Skeletal muscle tissue (tissue), 4 donors: ENCODE data around the gene RARB. TPM values are rescaled to one million over a fixed set of nuclear protein-coding genes. Genes with fewer than 3 reads are reported as not detected.

Source experiments
- H3K27ac ChIP-seq: one replicate; pipeline ENCODE4 v1.7.0; 2013; ENCODE audit warnings: mild to moderate bottlenecking, low read depth, low read length, inconsistent platforms
- H3K27me3 ChIP-seq, 3 donors: one replicate each; pipeline ENCODE4 v1.7.0; 2013; ENCODE audit warnings: low read length in 3 of 3; ENCODE audit not compliant: control insufficient read depth in 3 of 3, insufficient read depth in 3 of 3
- H3K36me3 ChIP-seq, 3 donors: one replicate each; pipeline ENCODE4 v1.7.0; 2013; ENCODE audit warnings: low read length in 3 of 3; ENCODE audit not compliant: control insufficient read depth in 3 of 3, insufficient read depth in 3 of 3
- H3K4me1 ChIP-seq, 3 donors: one replicate each; pipeline ENCODE4 v1.7.0; 2013; ENCODE audit warnings: low read length in 3 of 3, mild to moderate bottlenecking in 3 of 3; ENCODE audit not compliant: control insufficient read depth in 3 of 3, insufficient read depth in 3 of 3
- H3K4me3 ChIP-seq, 3 donors: one replicate each; pipeline ENCODE4 v1.7.0; 2013; ENCODE audit warnings: low read length in 3 of 3
- H3K9ac ChIP-seq, 3 donors: one replicate each; pipeline ENCODE4 v1.7.0; 2013; ENCODE audit warnings: low read length in 3 of 3, mild to moderate bottlenecking in 3 of 3, moderate library complexity in 2 of 3, low read depth in 1 of 3
- H3K9me3 ChIP-seq, 3 donors: one replicate each; pipeline ENCODE4 v1.7.0; 2013; ENCODE audit warnings: low read length in 3 of 3; ENCODE audit not compliant: control insufficient read depth in 3 of 3
- total RNA-seq: library from RNA; depleted of rRNA; stranded (reverse); fragments of >200 nt; gene quantifications from one replicate; pipeline ENCODE4 v1.2.3, GENCODE V29; 2014
- donor health status: Osteomylitis.

Gene RARB
- total RNA-seq, 1 donor from 2014 or later: 20.9 TPM

- Histone ChIP-seq H3K36me3 (peaks cover 0 to 2% (median 0%) of the 10 kb centered on the region in 3 donors), H3K27ac (no peak overlapping the region), H3K4me1 (peaks cover 0 to 13% (median 12%) of the 10 kb centered on the region in 3 donors), H3K27me3 (no peaks in the 10 kb centered on the region), H3K4me3 (no peak overlapping the region), H3K9me3 (no peaks in the 10 kb centered on the region), H3K9ac (no peak overlapping the region)
These were observed 148.1 kb downstream of the RARB start for GRCh38 chr3:25576146-25576545.

- H3K4me1 ChIP-seq: peaks cover 0 to 19% (median 13%) of the 10 kb centered on the region in 3 donors
- H3K9me3 ChIP-seq: no peaks in the 10 kb centered on the region
- H3K27ac ChIP-seq: no peak overlapping the region
- peaks cover 0 to 3% (median 0%) of the 10 kb centered on the region in 3 donors for H3K36me3 ChIP-seq
- H3K27me3 ChIP-seq: no peaks in the 10 kb centered on the region
- H3K4me3 ChIP-seq: no peak overlapping the region
- no peak overlapping the region for H3K9ac ChIP-seq
These were observed 148.9 kb downstream of the RARB start for GRCh38 chr3:25576831-25577454.

GRCh38 chr3:25578059-25578458, 150.0 kb downstream of the RARB start:
- Histone ChIP-seq H3K9ac (no peak overlapping the region), H3K27me3 (no peaks in the 10 kb centered on the region), H3K4me3 (no peak overlapping the region), H3K4me1 (peaks cover 0 to 21% (median 13%) of the 10 kb centered on the region in 3 donors), H3K27ac (no peak overlapping the region), H3K9me3 (no peaks in the 10 kb centered on the region), H3K36me3 (peaks cover 0 to 3% (median 0%) of the 10 kb centered on the region in 3 donors)

- Histone ChIP-seq H3K36me3 (peaks cover 0 to 3% (median 0%) of the 10 kb centered on the region in 3 donors), H3K9ac (no peak overlapping the region), H3K4me3 (no peak overlapping the region), H3K9me3 (no peaks in the 10 kb centered on the region), H3K27ac (no peak overlapping the region), H3K27me3 (no peaks in the 10 kb centered on the region), H3K4me1 (peaks cover 0 to 11% (median 4%) of the 10 kb centered on the region in 3 donors)
These were observed 152.5 kb downstream of the RARB start for GRCh38 chr3:25580534-25580933.

GRCh38 chr3:25581335-25581734, 153.3 kb downstream of the RARB start:
- peaks cover 0 to 11% (median 4%) of the 10 kb centered on the region in 3 donors for H3K4me1 ChIP-seq
- H3K9ac ChIP-seq: no peak overlapping the region
- H3K27me3 ChIP-seq: no peaks in the 10 kb centered on the region
- no peaks in the 10 kb centered on the region for H3K9me3 ChIP-seq
- no peak overlapping the region for H3K27ac ChIP-seq
- H3K4me3 ChIP-seq: no peak overlapping the region
- peaks cover 0 to 3% (median 0%) of the 10 kb centered on the region in 3 donors for H3K36me3 ChIP-seq

GRCh38 chr3:25581823-25582222, 153.8 kb downstream of the RARB start:
- H3K27ac ChIP-seq: no peak overlapping the region
- no peaks in the 10 kb centered on the region for H3K9me3 ChIP-seq
- peaks cover 0 to 3% (median 0%) of the 10 kb centered on the region in 3 donors for H3K36me3 ChIP-seq
- H3K4me3 ChIP-seq: no peak overlapping the region
- peaks cover 0 to 11% (median 4%) of the 10 kb centered on the region in 3 donors for H3K4me1 ChIP-seq
- no peak overlapping the region for H3K9ac ChIP-seq
- no peaks in the 10 kb centered on the region for H3K27me3 ChIP-seq

- no peak overlapping the region for H3K4me3 ChIP-seq
- no peaks in the 10 kb centered on the region for H3K27me3 ChIP-seq
- H3K9ac ChIP-seq: no peak overlapping the region
These were observed 154.2 kb downstream of the RARB start for GRCh38 chr3:25582242-25582641.

GRCh38 chr3:25583343-25583742, 155.3 kb downstream of the RARB start:
- no peaks in the 10 kb centered on the region for H3K9me3 ChIP-seq
- H3K27me3 ChIP-seq: no peaks in the 10 kb centered on the region
- H3K36me3 ChIP-seq: peaks cover 0 to 3% (median 0%) of the 10 kb centered on the region in 3 donors
- no peak overlapping the region for H3K9ac ChIP-seq
- no peak overlapping the region for H3K4me3 ChIP-seq
- peaks cover 0 to 11% (median 4%) of the 10 kb centered on the region in 3 donors for H3K4me1 ChIP-seq
- H3K27ac ChIP-seq: no peak overlapping the region

More at GRCh38 chr3:25582242-25582641, 154.2 kb downstream of the RARB start:
- Histone ChIP-seq H3K36me3 (peaks cover 0 to 3% (median 0%) of the 10 kb centered on the region in 3 donors), H3K4me1 (peaks cover 0 to 11% (median 4%) of the 10 kb centered on the region in 3 donors), H3K27ac (no peak overlapping the region), H3K9me3 (no peaks in the 10 kb centered on the region)

- Histone ChIP-seq H3K27ac (no peak overlapping the region), H3K4me3 (no peak overlapping the region), H3K36me3 (peaks cover 0 to 3% (median 0%) of the 10 kb centered on the region in 3 donors)
These were observed 156.1 kb downstream of the RARB start for GRCh38 chr3:25584011-25584789.

More at GRCh38 chr3:25584011-25584789, 156.1 kb downstream of the RARB start:
- Histone ChIP-seq H3K4me1 (peaks cover 0 to 11% (median 4%) of the 10 kb centered on the region in 3 donors), H3K27me3 (no peaks in the 10 kb centered on the region), H3K9me3 (no peaks in the 10 kb centered on the region), H3K9ac (no peak overlapping the region)
